Measurements from ENCODE around the gene TNFRSF18. TPM values are rescaled to one million over a fixed set of nuclear protein-coding genes. Genes with fewer than 3 reads are reported as not detected.

TNFRSF18 gene
- total and polyA plus RNA-seq, 2 donors (not counting 3 experiments of a cell fraction or from before 2014, with no cell fraction given): not detected

DNA sequence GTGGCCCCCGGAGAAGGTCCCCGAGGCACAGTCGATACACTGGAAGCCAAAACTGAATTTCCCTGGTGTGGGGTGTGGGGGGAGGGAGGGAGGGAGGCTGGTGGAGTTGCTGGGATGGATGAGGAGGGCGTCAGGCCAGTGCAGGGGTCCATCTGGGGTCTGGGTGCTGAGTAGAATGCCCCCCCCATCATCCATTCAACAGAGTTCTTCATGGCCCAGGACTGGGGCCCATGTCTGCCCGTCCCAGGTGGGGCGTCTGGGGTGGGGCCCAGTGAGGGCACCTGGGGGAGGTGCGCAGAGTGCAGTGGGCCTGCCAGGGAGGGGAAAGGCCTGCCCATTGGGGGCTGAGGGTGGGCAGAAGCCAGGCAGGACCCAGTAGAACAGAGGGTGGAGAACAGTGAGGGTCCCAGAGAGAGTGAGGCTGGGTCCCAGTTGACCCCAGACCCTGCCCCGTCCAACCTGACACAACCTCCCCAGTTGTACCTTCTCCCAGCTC, 1.9 kb downstream of the TNFRSF18 start:
- H2AFZ ChIP-seq (ENCODE audit: low read depth, low read length): no peak overlapping the region
- FAIRE-seq: no peak
- H3K4me1 ChIP-seq (ENCODE audit: control insufficient read depth, extremely low read depth, insufficient read depth, low read length): no peaks in the 10 kb centered on the region
- ChIA-PET CTCF (no interaction called here), POLR2A (interaction anchor here (0.6 kb wide), 1 partner anchor 69 kb away, joined by 3 read pairs; the partner anchor contains the start of gene UBE2J2)
- H3K36me3 ChIP-seq (ENCODE audit: control insufficient read depth in 2 of 2, extremely low read depth in 1 of 2, insufficient read depth in 2 of 2, low read length in 2 of 2): no peaks in the 10 kb centered on the region
- no peaks in the 10 kb centered on the region for H4K20me1 ChIP-seq (replicated peaks; ENCODE audit: control insufficient read depth, extremely low read depth, insufficient read depth, low read length)
- H3K4me3 ChIP-seq (replicated peaks in 1 of 3; ENCODE audit: insufficient read depth in 1 of 3, low read depth in 1 of 3, low read length in 3 of 3): no peak overlapping the region
- no peak overlapping the region for H3K4me2 ChIP-seq (ENCODE audit: insufficient read depth, low read length)
- dilution Hi-C loops (cut with MboI; ENCODE audit: extremely low pct_ligation_motif_present, low sequenced_read_pairs) (no loop called here), intact Hi-C loops (cut with micrococcal nuclease) (no loop called here)
- DNase-seq (ENCODE audit: low read depth, low spot score): no peak
- no TSS peak for BruUV-seq (replicated peaks)
- no peaks in the 10 kb centered on the region for H3K79me2 ChIP-seq (ENCODE audit: control insufficient read depth, insufficient read depth, low read length)
- H3K9me3 ChIP-seq (replicated peaks; ENCODE audit: control insufficient read depth, insufficient read depth, low read length): no peaks in the 10 kb centered on the region
- H3K27ac ChIP-seq (ENCODE audit: insufficient read depth, low read depth, low read length): no peak overlapping the region
- TF ChIP-seq, protein P1, sequence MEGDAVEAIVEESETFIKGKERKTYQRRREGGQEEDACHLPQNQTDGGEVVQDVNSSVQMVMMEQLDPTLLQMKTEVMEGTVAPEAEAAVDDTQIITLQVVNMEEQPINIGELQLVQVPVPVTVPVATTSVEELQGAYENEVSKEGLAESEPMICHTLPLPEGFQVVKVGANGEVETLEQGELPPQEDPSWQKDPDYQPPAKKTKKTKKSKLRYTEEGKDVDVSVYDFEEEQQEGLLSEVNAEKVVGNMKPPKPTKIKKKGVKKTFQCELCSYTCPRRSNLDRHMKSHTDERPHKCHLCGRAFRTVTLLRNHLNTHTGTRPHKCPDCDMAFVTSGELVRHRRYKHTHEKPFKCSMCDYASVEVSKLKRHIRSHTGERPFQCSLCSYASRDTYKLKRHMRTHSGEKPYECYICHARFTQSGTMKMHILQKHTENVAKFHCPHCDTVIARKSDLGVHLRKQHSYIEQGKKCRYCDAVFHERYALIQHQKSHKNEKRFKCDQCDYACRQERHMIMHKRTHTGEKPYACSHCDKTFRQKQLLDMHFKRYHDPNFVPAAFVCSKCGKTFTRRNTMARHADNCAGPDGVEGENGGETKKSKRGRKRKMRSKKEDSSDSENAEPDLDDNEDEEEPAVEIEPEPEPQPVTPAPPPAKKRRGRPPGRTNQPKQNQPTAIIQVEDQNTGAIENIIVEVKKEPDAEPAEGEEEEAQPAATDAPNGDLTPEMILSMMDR (IDR thresholded peaks at IDR 0.05; ENCODE audit: extremely low read depth in 1 of 2, insufficient read depth in 1 of 2, low read depth in 1 of 2, low read length in 2 of 2): no peak
- no peak for TF ChIP-seq GATA2 (IDR thresholded peaks at IDR 0.05; ENCODE audit: insufficient read depth, insufficient read length, low read depth, low read length)
- no peaks in the 10 kb centered on the region for H3K9me1 ChIP-seq (replicated peaks; ENCODE audit: control insufficient read depth, extremely low read depth, insufficient read depth, low read length)
- peaks cover 5 to 15% of the 10 kb centered on the region in 2 experiments for H3K27me3 ChIP-seq (ENCODE audit: control insufficient read depth in 2 of 2, insufficient read depth in 2 of 2, low read length in 2 of 2)
- no peak overlapping the region for H3K9ac ChIP-seq (replicated peaks; ENCODE audit: extremely low read depth, insufficient read depth, low read length)

- Histone ChIP-seq H3K4me2 (ENCODE audit: insufficient read depth, low read length) (no peak overlapping the region), H3K27me3 (ENCODE audit: control insufficient read depth in 2 of 2, insufficient read depth in 2 of 2, low read length in 2 of 2) (peaks cover 5 to 15% of the 10 kb centered on the region in 2 experiments), H2AFZ (ENCODE audit: low read depth, low read length) (no peak overlapping the region), H3K4me3 (replicated peaks in 1 of 3; ENCODE audit: insufficient read depth in 1 of 3, low read depth in 1 of 3, low read length in 3 of 3) (no peak overlapping the region), H3K79me2 (ENCODE audit: control insufficient read depth, insufficient read depth, low read length) (no peaks in the 10 kb centered on the region), H3K36me3 (ENCODE audit: control insufficient read depth in 2 of 2, extremely low read depth in 1 of 2, insufficient read depth in 2 of 2, low read length in 2 of 2) (no peaks in the 10 kb centered on the region), H3K27ac (ENCODE audit: insufficient read depth, low read depth, low read length) (no peak overlapping the region), H3K9me3 (replicated peaks; ENCODE audit: control insufficient read depth, insufficient read depth, low read length) (no peaks in the 10 kb centered on the region), H4K20me1 (replicated peaks; ENCODE audit: control insufficient read depth, extremely low read depth, insufficient read depth, low read length) (no peaks in the 10 kb centered on the region), H3K4me1 (ENCODE audit: control insufficient read depth, extremely low read depth, insufficient read depth, low read length) (no peaks in the 10 kb centered on the region), H3K9ac (replicated peaks; ENCODE audit: extremely low read depth, insufficient read depth, low read length) (no peak overlapping the region), H3K9me1 (replicated peaks; ENCODE audit: control insufficient read depth, extremely low read depth, insufficient read depth, low read length) (no peaks in the 10 kb centered on the region)
- ChIA-PET POLR2A (no interaction called here), CTCF (no interaction called here)
- FAIRE-seq: no peak
- TF ChIP-seq GATA2 (IDR thresholded peaks at IDR 0.05; ENCODE audit: insufficient read depth, insufficient read length, low read depth, low read length) (no peak), JUN (IDR thresholded peaks at IDR 0.05; ENCODE audit: borderline replicate concordance, insufficient read depth, insufficient read length, low read depth) (no peak), EZH2 (IDR thresholded peaks at IDR 0.05; ENCODE audit: borderline replicate concordance, low read depth, low read length, severe bottlenecking) (no peak), POLR2AphosphoS5 (IDR thresholded peaks at IDR 0.05; ENCODE audit: insufficient read depth, low read depth, low read length) (no peak), POLR2A (IDR thresholded peaks at IDR 0.05; ENCODE audit: low read depth, low read length) (no peak), FOS (IDR thresholded peaks at IDR 0.05; ENCODE audit: borderline replicate concordance, insufficient read depth, low read length) (no peak), MYC (IDR thresholded peaks at IDR 0.05; ENCODE audit: low read depth, low read length) (no peak), MAX (IDR thresholded peaks at IDR 0.05; ENCODE audit: insufficient read depth, insufficient read length) (no peak)
- TF ChIP-seq, protein P1 (IDR thresholded peaks at IDR 0.05; ENCODE audit: extremely low read depth in 1 of 2, insufficient read depth in 1 of 2, low read depth in 1 of 2, low read length in 2 of 2): no peak
- DNase-seq (ENCODE audit: low read depth, low spot score): no peak
- intact Hi-C loops (cut with micrococcal nuclease): no loop called here
- dilution Hi-C loops (cut with MboI; ENCODE audit: extremely low pct_ligation_motif_present, low sequenced_read_pairs): no loop called here
- no TSS peak for BruUV-seq (replicated peaks)
These were observed 2.6 kb downstream of the TNFRSF18 start for GRCh38 chr1:1203561-1204424.

Data from endothelial cell of umbilical vein (primary cell).